ENCODE results near the gene TM9SF1.
"Not testable (repeated sequence)": the region's sequence is repeated elsewhere in the genome, so short reads cannot be mapped to it uniquely, and the experiment has no call there.

The TM9SF1 gene

GRCh38 chr14:24224618-24225071 is 29.4 kb upstream of the TM9SF1 start:
- no peak for DNase-seq

- DNase-seq = not testable (repeated sequence)
These were observed 27.7 kb upstream of the TM9SF1 start for GRCh38 chr14:24222987-24223386.

GRCh38 chr14:24219521-24219920 is 24.3 kb upstream of the TM9SF1 start:
- DNase-seq = no peak

GRCh38 chr14:24219080-24219479 is 23.8 kb upstream of the TM9SF1 start:
- no peak for DNase-seq

GRCh38 chr14:24216876-24217275 is 21.6 kb upstream of the TM9SF1 start:
- not testable (repeated sequence) for DNase-seq

- no peak for DNase-seq
These were observed 21.1 kb upstream of the TM9SF1 start for GRCh38 chr14:24216345-24216699.

GRCh38 chr14:24215495-24216344 is 20.5 kb upstream of the TM9SF1 start, which contains the start of gene MDP1:
MDP1 (minus strand) TSS chr14:24216066; CDS start chr14:24215955, 111 bp downstream.
- peak; percentile 88 for DNase-seq

- no peak for DNase-seq
These were observed 18.8 kb upstream of the TM9SF1 start for GRCh38 chr14:24213866-24214662.

GRCh38 chr14:24212924-24213865 is 18.0 kb upstream of the TM9SF1 start, which contains the start of gene CHMP4A:
CHMP4A (minus strand) TSS chr14:24213488; CDS start chr14:24213439, 49 bp downstream.
- DNase-seq = peak; percentile 97

GRCh38 chr14:24211311-24211710 is 16.1 kb upstream of the TM9SF1 start:
- DNase-seq = no peak

- no peak for DNase-seq
These were observed 12.4 kb upstream of the TM9SF1 start for GRCh38 chr14:24207625-24208024.

- DNase-seq = no peak
These were observed 11.9 kb upstream of the TM9SF1 start for GRCh38 chr14:24207104-24207551.

GRCh38 chr14:24206260-24207103 is 11.2 kb upstream of the TM9SF1 start:
- DNase-seq = no peak

GRCh38 chr14:24204163-24205146 is 9.2 kb upstream of the TM9SF1 start:
- no peak for DNase-seq

GRCh38 chr14:24203249-24203886 is 8.1 kb upstream of the TM9SF1 start:
- not testable (repeated sequence) for DNase-seq

GRCh38 chr14:24202538-24202937 is 7.3 kb upstream of the TM9SF1 start:
- not testable (repeated sequence) for DNase-seq

- DNase-seq = no peak
These were observed 3.7 kb upstream of the TM9SF1 start for GRCh38 chr14:24198814-24199524.

- DNase-seq = no peak
These were observed 1.8 kb upstream of the TM9SF1 start for GRCh38 chr14:24197056-24197450.
